Occipital lobe (tissue), 2 donors: ENCODE data around the gene PNISR. TPM values are rescaled to one million over a fixed set of nuclear protein-coding genes. Genes with fewer than 3 reads are reported as not detected.
A peak's percentile ranks its signal among the peaks of the same experiment; 100 is the strongest.

Experiments
- DNase-seq: peaks from one replicate; lab custom pipeline; 2025; lab: John Stamatoyannopoulos, UW
- total RNA-seq: library from RNA; depleted of rRNA; stranded (reverse); fragments of >200 nt; gene quantifications from one replicate; pipeline ENCODE4 v1.2.3, GENCODE V29; 2014

The PNISR gene
- total RNA-seq, 1 donor from 2014 or later: 158 TPM

DNA sequence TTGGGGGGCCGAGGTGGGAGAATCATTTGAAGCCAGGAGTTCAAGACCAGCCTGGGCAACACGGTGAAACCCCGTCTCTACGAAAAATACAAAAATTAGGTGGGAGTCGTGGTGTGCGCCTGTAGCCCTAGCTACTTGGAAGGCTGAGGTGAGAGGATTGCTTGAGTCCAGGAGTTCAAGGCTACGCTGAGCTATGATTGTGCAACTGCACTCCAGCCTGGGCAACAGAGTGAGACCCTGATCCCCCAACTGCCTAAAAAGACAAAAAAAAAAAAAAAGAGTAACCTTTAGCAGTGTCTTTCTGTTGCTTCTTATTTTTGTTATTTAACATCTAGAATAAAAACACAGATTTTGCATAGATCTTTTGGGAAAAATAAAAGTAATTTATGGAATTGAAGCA is 18.0 kb downstream of the PNISR start:
- no peak for DNase-seq

DNA sequence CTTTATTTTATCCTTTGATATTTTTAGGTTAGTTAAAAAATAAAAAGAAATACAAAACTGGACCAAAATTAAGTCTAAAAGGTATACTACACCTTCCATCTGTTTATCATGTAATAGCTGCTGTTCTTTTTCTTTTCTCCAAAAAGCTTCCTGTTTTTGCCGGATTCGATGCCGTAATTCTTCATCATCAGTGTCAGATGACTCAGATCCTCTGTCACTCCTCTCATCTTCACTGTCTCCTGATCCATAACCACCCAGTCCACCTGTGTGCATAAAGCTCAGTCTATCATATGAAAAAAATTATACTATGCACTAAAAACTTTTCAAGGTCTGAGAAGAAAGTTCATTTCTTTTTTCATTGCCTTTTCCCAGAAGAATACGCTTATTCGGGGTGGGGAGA is 22.7 kb downstream of the PNISR start:
- no peak for DNase-seq

- no peak for DNase-seq
Measured at GRCh38 chr6:99397287-99397686, 27.8 kb downstream of the PNISR start.

DNA sequence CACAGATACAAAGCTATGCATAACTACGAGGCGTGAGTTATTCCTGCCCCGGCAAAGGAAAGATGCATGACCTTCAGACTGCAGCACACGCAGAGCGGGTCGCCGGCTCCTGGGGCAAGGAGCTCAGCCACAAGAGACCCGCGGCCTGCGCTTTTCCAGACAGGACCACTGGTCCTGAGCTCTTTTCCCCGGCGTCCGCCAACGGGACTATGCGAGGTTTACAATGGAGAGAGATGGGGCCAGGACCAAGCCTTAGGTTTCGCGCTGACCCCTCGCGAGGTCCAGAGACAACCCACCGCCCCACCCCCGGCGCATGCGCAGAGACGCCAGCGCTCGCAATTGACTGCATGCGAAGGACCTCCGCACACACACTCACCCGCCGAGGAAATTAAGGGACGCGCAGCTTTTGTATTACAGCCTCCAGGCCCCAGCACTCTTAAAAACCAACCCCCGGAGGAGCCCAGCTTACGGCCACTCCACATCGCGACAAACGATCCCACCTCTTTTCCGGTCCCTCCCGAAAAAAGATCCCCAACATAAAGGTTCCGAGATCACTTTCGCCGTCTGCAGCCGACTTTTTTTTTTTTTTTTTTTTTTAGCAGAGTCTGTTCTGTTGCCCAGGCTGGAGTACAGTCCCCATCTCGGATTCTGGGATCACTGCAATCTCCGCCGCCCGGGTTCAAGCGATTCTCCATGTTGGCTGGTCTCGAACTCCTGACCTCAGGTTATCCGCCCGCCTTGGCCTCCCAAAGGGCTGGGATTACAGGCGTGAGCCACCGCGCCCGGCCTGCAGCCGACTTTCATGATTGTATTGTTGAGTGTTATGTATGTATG is 31.2 kb downstream of the PNISR start, which contains the start of gene COQ3:
Gene COQ3, minus strand, starts transcription at position 498 of the 834 bp plus-strand sequence. Its CDS starts 16 bp downstream, at position 482.
- DNase-seq: peak; percentile 68

DNA sequence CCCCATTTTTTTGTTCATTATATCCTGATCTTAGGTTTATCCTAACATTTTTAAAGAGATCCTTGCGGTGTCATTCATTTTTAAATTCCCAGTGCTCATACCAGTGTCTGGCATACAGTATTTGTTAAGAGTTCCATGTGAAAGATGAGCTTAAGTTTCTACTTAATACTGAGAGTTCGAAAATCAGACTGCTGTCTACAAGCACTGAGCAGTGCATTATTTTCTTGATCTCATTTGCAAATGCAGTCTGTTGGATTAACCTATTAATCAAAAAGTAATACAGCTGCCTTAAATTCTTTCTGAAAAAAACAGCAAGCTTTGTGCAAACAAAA is 31.8 kb downstream of the PNISR start:
- DNase-seq: no peak

DNA sequence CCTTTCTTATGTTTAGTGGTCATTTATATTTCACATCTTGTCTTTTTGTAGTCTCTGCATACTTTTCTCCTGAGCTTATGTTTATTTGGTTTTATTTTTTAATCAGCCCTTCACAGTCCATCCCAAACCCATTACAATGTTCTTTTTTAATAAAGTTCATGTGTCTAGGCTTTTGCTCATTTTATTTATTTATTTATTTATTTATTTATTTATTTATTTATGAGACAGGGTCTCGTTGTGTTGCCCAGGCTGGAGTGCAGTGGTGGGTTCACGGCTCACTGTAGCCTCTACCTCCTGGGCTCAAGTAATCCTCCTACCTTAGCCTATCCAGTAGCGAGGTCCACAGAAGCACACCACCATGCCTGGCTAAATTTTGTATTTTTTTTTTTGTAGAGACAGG is 34.2 kb downstream of the PNISR start:
- DNase-seq: no peak

- DNase-seq: no peak
Measured at GRCh38 chr6:99384507-99384906, 40.6 kb downstream of the PNISR start.

DNA sequence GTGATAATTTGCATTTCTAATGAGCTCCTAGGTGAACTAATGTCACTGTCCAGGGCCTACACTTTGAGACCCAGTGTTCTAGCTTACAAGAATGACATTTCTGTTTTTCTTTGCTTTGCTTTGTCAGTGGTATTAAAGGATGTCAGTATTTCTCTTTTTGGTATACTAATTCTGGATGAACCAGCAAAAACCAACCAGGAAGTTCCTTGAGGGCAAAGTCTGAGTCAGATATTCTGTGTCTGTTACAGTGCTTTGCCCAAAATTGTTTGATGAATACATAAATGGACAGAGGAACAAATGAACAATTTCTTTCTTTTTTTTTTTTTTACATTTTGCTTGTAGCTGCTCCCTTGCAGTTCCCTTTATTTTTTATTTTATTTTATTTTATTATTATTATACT is 46.5 kb downstream of the PNISR start:
- no peak for DNase-seq

DNA sequence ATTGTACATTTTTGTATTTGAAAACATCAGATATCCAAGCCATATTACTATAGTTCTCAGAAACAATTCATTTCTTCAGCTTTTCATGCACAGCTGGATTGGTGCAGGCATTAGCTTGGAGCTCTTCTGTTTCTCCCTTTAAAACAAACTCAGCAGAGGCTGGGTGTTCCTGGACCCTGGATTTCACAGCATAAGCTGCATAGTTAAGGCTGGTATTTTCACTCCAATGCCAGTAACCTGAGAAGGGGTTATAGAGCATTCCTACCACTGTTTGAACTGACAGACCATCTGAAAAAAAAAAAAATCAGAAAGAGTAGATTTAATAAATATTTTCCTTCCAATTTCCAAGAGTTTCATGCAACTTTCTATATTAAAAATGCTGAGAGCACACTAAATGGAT is 55.6 kb downstream of the PNISR start:
- no peak for DNase-seq

- no peak for DNase-seq
Measured at GRCh38 chr6:99366852-99367251, 58.3 kb downstream of the PNISR start.

DNA sequence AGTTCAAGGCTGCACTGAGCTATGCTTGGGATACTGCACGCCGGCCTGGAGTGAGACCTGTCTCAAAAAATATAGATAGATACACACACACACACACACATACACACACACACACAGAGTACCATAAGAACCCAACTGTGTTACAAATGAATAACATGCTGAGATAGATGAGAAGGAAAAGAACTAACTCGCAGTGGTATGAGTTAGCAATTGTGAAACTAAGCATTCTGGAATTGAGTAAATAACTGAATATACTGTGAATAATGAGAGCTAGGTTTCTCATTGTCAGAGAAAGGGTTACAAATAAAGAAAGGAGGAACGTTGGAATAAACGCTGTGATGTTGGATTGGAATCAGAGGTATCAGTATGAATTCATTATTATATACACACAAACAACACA is 61.1 kb downstream of the PNISR start:
- DNase-seq: no peak

DNA sequence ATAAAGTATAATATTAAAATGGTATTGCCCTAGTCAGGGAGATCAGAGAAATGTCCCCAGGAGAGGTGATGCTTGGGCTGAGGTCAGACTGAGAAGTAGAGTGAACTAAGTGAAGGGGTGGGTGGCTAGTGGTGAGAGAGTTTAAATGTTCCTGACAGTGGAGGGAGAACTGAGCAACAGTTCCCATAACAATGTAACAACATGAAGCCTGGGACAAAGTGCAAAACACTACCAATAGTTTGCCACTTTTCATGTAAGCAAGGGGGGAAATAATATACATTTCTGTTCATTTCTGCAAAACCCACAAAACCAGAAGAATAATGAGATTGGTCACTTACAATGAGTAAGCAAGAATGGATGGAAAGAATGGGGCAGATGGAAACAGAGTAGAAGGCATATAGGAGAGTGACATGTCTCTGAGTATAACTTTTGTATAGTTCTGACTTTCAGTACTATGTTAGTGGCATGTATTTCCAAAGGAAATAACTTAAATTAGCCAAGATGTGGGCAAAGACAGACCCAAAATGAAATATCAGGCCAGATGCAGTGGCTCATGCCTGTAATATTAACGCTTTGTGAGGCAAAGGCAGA is 62.3 kb downstream of the PNISR start:
- DNase-seq: no peak

DNA sequence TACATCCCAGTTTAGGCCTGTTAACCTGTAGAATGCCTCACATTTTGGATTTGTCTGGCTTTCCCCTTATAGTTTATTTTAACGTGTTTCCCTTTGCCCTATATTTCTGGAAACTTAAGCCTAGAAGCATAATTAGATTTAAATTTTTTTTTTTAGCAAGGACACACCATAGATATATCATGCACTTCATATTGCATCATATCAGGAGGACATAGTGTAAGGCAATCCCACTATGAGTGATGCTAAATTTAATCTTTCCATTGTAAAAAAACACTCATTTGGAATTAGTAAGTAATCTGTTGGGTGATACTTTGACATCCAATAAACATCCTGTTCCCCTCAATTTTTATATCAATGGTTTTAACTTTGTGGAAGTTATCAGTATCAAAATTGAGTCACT is 65.3 kb downstream of the PNISR start:
- DNase-seq: no peak

DNA sequence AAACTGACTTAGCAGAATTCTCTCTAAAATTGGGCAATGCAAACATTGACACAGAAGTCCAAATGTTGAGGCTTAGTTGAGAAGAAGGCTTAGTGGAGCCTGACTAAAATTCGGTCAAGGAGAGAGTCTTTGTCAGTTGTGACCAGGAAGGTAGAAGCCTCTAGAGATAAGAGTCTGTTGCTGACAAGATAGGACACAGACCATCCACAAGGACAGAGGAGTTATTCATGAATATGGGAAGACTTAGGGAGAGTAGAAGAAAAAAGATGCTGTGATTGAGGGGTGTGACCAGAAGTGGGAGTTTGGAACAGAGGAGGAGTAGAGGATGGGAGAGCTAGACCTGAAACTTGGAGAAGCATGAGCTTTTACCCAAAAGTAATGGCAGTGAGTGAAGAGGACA is 68.5 kb downstream of the PNISR start:
- DNase-seq: no peak

DNA sequence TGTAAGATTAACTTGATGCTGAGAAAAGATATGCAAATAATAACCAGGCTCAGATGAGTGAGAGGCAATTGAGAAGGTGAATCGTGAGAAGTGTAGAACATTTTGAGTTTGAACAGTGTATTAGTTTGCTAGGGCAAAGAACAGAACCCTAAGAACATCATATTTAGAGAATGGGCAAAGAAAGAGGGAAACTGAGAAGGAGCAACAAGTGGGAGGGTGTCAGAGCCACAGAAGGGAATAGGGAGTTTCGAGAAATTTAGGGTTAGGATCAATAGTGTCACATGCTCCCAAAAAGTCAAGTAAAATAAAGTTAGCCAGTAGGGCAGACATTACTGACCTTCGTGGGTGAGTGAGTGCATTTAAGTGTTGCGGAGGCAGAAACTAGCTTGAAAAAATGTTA is 70.1 kb downstream of the PNISR start:
- DNase-seq: no peak

- DNase-seq: no peak
Measured at GRCh38 chr6:99353126-99353525, 72.0 kb downstream of the PNISR start.

DNA sequence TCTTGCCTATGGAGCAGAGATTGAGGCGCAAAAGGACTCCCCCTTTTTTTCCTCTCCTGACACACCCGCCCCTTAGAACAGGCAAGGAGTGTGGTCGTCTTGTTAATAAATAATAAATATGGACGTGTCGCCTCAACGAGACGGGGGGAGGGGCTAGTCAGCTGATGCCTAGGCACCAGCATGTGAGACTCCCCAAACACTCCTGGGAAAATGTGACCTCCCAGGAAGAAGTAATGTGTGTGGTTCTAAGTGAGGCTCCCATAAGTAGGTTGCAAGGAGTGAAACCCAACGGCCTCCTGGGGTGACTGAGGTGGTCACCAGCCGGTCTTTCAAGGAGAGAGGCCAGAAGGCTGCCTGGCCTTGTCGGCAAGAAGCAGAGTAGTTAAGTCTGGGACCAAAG is 74.5 kb downstream of the PNISR start:
- DNase-seq: no peak

- peak; percentile 41 for DNase-seq
Measured at GRCh38 chr6:99349171-99350141, 75.7 kb downstream of the PNISR start, which contains the start of gene FAXC. Gene FAXC (minus strand): TSS chr6:99349674. CDS start chr6:99349372, 302 bp downstream.

DNA sequence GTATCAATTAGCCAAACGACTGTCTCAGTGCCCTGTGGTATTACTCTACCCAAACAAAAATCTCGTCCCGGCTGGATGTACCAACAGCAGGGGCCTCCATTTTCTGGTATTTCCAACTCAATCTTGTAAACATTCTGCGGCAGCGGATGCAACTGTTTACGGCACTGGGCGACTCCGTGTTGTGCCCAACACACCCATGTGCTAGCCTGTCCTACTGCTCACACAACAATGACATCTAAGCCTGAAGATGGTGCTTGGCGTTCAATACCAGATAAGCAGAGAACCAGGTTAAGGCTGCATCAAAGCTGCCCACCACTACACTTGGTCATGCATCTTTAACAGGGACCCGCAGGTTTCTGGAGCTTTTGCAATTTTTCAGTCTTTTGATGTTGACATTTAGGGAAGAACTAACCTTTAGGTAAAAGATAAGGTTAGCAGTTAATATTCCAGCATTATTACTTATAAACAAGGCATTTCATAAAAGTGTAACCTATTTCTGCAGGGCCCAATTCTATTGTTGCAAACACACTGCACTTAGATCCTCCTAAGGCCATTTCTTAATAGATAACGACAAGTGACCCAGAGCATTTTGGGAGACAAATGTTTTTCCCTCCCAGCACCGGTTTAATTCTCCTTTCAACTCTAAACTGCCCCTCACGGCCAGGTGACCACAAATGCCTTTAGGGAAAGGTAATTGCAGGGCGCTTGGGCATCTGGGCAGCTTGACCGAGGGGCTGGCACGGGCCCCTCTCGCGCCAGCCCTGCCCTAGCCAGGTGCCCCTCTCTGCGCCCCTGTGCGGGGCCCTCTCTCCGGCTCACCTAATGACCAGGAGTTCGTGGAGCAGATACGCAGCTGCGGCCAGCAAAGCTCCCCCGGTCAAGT is 76.6 kb downstream of the PNISR start:
- peak; percentile 10 for DNase-seq
